Neural cell (in vitro differentiated cells): ENCODE results near the gene WIPF3. TPM values are rescaled to one million over a fixed set of nuclear protein-coding genes. Genes with fewer than 3 reads are reported as not detected.

Experiments used
- H2AFZ ChIP-seq: fragments of 200-600, 300-800 bp; sonication (generic), shearing (Covaris generic); 2 replicates; pipeline ENCODE4 v1.6.0; 2014; ENCODE audit warnings: low read depth, mild to moderate bottlenecking, antibody characterized with exemption, low read length, moderate library complexity
- H3F3A ChIP-seq: fragments of 200-600 bp; shearing (Covaris generic); 2 replicates; pipeline ENCODE4 v1.6.1; 2016; ENCODE audit warnings: mild to moderate bottlenecking, moderate library complexity, mixed read lengths, antibody characterized with exemption, low read length; ENCODE audit not compliant: insufficient read depth, poor library complexity, severe bottlenecking
- H3K27ac ChIP-seq: fragments of 200-600, 300-800 bp; sonication (generic), shearing (Covaris generic); 2 replicates; pipeline ENCODE4 v1.5.1; 2014; ENCODE audit warnings: mild to moderate bottlenecking, low read length, moderate library complexity
- H3K27me3 ChIP-seq: fragments of 300-800, 200-600 bp; sonication (generic), shearing (Covaris generic); 2 replicates; pipeline ENCODE4 v1.6.0; 2014; ENCODE audit warnings: mild to moderate bottlenecking, low read depth, low read length, moderate library complexity; ENCODE audit not compliant: insufficient read depth
- H3K36me3 ChIP-seq: fragments of 300-800, 200-600 bp; sonication (generic), shearing (Covaris generic); 2 replicates; pipeline ENCODE4 v1.5.1; 2014; ENCODE audit warnings: mild to moderate bottlenecking, antibody characterized with exemption, low read length, moderate library complexity; ENCODE audit not compliant: insufficient read depth
- H3K4me2 ChIP-seq: fragments of 300-800, 200-600 bp; sonication (generic), shearing (Covaris generic); 2 replicates; pipeline ENCODE4 v1.6.0; 2014; ENCODE audit warnings: mild to moderate bottlenecking, low read length
- H3K4me3 ChIP-seq: fragments of 300-800, 200-600 bp; sonication (generic), shearing (Covaris generic); 2 replicates; pipeline ENCODE4 v1.5.1; 2014; ENCODE audit warnings: mild to moderate bottlenecking, low read length, moderate library complexity
- H3K79me2 ChIP-seq: fragments of 200-600 bp; shearing (Covaris generic); replicated peaks from 2 replicates; pipeline ENCODE4 v1.6.0; 2014; ENCODE audit warnings: mild to moderate bottlenecking, low read length, moderate library complexity; ENCODE audit not compliant: insufficient read depth
- H3K9ac ChIP-seq: fragments of 300-800, 200-600 bp; sonication (generic), shearing (Covaris generic); 2 replicates; pipeline ENCODE4 v1.6.1; 2016; ENCODE audit warnings: mild to moderate bottlenecking, low read length, mixed read lengths
- H3K9me2 ChIP-seq: fragments of 200-600 bp; shearing (Covaris generic); 2 replicates; pipeline ENCODE4 v1.6.1; 2016; ENCODE audit warnings: mild to moderate bottlenecking, low read length, mixed read lengths; ENCODE audit not compliant: insufficient read depth
- H3K9me3 ChIP-seq: fragments of 200-600, 300-800 bp; sonication (generic), shearing (Covaris generic); 2 replicates; pipeline ENCODE4 v1.6.1; 2016; ENCODE audit warnings: mild to moderate bottlenecking, mixed run types, low read length, moderate library complexity, mixed read lengths
- H4K20me1 ChIP-seq: fragments of 200-600 bp; shearing (Covaris generic); 2 replicates; pipeline ENCODE4 v1.6.1; 2016; ENCODE audit warnings: mild to moderate bottlenecking, mixed run types; ENCODE audit not compliant: insufficient read depth
- EP300 ChIP-seq: fragments of 450-650 bp; conservative IDR thresholded peaks from 2 replicates; pipeline ENCODE4 v1.6.1; 2014; ENCODE audit warnings: antibody characterized with exemption, mild to moderate bottlenecking, moderate library complexity; ENCODE audit not compliant: poor library complexity, severe bottlenecking
- EZH2 ChIP-seq: fragments of 200-600, 300-800 bp; shearing (Covaris generic), sonication (generic); IDR thresholded peaks from 2 replicates; pipeline ENCODE4 v1.6.1; 2014; ENCODE audit warnings: antibody characterized with exemption, low read length, borderline replicate concordance, mild to moderate bottlenecking; ENCODE audit not compliant: insufficient read depth, poor library complexity, severe bottlenecking
- MXI1 ChIP-seq: fragments of 450-650 bp; conservative IDR thresholded peaks from 2 replicates; pipeline ENCODE4 v1.6.1; 2014; ENCODE audit warnings: antibody characterized with exemption, mild to moderate bottlenecking; ENCODE audit not compliant: poor library complexity, severe bottlenecking
- POLR2AphosphoS5 ChIP-seq: IDR thresholded peaks from 2 replicates; pipeline ENCODE4 v1.6.1; 2012
- RAD21 ChIP-seq: fragments of 450-650 bp; conservative IDR thresholded peaks from 2 replicates; pipeline ENCODE4 v1.6.1; 2014; ENCODE audit warnings: antibody characterized with exemption, mild to moderate bottlenecking, moderate library complexity
- SMC3 ChIP-seq: fragments of 450-650 bp; conservative IDR thresholded peaks from 2 replicates; pipeline ENCODE4 v1.6.1; 2014; ENCODE audit warnings: antibody characterized with exemption, mild to moderate bottlenecking, moderate library complexity; ENCODE audit not compliant: poor library complexity
- TAF1 ChIP-seq: IDR thresholded peaks from 2 replicates; pipeline ENCODE4 v1.6.1; 2012; ENCODE audit warnings: low read depth
- polyA plus RNA-seq: library from polyadenylated mRNA; depleted of rRNA; stranded (reverse); fragments of >200 nt; gene quantifications from 2 replicates; pipeline ENCODE4 v1.2.3, GENCODE V29; 2014
- TF ChIP-seq, protein P1 (sequence below): IDR thresholded peaks from 2 replicates; pipeline ENCODE4 v1.6.1; 2012; ENCODE audit warnings: borderline replicate concordance
- TF ChIP-seq, protein P2 (sequence below): fragments of 450-650 bp; IDR thresholded peaks from 2 replicates; pipeline ENCODE4 v1.5.1; 2014; ENCODE audit warnings: antibody characterized with exemption, mild to moderate bottlenecking, moderate library complexity; ENCODE audit not compliant: poor library complexity, severe bottlenecking

The WIPF3 gene
- polyA plus RNA-seq, 1 donor from 2014 or later: 3.8 TPM

DNA sequence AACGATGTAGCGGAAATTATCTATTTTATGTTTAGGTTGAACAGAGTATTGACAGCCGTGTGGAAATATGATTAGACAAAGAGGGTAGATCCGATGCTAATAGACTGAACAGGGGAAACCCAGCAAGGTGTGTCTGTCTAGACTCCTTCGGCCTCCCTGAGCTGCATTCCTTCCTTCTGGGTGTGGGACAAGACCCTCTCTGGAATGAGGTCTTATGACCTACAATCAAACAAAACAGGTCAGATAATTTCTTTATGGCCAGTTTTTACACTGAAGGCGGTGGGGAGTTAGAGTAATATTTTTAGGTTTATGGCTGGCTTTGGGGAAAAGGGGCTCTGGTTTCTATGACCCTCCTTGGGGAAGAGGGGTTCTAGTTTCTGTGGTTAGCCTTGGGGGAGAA, 41.2 kb downstream of the WIPF3 start:
- no peak for TF ChIP-seq TAF1
- no peak for TF ChIP-seq SMC3
- no peak for TF ChIP-seq MXI1
- no peak for TF ChIP-seq EP300
- TF ChIP-seq RAD21: no peak
- TF ChIP-seq, protein P1, sequence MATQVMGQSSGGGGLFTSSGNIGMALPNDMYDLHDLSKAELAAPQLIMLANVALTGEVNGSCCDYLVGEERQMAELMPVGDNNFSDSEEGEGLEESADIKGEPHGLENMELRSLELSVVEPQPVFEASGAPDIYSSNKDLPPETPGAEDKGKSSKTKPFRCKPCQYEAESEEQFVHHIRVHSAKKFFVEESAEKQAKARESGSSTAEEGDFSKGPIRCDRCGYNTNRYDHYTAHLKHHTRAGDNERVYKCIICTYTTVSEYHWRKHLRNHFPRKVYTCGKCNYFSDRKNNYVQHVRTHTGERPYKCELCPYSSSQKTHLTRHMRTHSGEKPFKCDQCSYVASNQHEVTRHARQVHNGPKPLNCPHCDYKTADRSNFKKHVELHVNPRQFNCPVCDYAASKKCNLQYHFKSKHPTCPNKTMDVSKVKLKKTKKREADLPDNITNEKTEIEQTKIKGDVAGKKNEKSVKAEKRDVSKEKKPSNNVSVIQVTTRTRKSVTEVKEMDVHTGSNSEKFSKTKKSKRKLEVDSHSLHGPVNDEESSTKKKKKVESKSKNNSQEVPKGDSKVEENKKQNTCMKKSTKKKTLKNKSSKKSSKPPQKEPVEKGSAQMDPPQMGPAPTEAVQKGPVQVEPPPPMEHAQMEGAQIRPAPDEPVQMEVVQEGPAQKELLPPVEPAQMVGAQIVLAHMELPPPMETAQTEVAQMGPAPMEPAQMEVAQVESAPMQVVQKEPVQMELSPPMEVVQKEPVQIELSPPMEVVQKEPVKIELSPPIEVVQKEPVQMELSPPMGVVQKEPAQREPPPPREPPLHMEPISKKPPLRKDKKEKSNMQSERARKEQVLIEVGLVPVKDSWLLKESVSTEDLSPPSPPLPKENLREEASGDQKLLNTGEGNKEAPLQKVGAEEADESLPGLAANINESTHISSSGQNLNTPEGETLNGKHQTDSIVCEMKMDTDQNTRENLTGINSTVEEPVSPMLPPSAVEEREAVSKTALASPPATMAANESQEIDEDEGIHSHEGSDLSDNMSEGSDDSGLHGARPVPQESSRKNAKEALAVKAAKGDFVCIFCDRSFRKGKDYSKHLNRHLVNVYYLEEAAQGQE: no peak
- TF ChIP-seq POLR2AphosphoS5: no peak
- no peak for TF ChIP-seq EZH2
- TF ChIP-seq, protein P2, sequence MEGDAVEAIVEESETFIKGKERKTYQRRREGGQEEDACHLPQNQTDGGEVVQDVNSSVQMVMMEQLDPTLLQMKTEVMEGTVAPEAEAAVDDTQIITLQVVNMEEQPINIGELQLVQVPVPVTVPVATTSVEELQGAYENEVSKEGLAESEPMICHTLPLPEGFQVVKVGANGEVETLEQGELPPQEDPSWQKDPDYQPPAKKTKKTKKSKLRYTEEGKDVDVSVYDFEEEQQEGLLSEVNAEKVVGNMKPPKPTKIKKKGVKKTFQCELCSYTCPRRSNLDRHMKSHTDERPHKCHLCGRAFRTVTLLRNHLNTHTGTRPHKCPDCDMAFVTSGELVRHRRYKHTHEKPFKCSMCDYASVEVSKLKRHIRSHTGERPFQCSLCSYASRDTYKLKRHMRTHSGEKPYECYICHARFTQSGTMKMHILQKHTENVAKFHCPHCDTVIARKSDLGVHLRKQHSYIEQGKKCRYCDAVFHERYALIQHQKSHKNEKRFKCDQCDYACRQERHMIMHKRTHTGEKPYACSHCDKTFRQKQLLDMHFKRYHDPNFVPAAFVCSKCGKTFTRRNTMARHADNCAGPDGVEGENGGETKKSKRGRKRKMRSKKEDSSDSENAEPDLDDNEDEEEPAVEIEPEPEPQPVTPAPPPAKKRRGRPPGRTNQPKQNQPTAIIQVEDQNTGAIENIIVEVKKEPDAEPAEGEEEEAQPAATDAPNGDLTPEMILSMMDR: no peak
- no peak overlapping the region for H3K9ac ChIP-seq
- no peaks in the 10 kb centered on the region for H3K9me2 ChIP-seq

DNA sequence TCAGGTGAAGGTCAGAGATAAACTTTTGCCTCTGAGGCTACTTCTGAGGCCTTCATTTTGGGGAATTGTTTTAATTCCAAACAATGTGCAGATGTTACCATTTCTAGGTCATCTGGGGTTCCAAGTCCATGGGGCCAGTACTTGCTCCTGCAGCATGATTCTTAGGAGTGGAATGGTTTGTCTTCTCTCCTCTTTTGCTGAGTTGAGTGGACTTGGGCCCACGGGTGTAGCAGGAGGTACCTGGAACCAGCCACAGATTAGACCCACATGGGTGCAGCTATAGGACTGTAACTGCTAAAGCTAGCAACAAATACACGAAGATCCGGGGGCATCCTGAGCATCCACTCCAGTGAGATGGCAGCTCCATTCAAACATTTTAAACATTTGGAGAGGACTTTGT, 41.6 kb downstream of the WIPF3 start:
- Histone ChIP-seq H3K27me3 (no peaks in the 10 kb centered on the region), H3K9ac (no peak overlapping the region), H4K20me1 (no peaks in the 10 kb centered on the region), H3K79me2 (no peaks in the 10 kb centered on the region), H3K4me3 (no peak overlapping the region), H3F3A (peaks cover 10% of the 10 kb centered on the region), H3K27ac (no peak overlapping the region), H3K36me3 (no peaks in the 10 kb centered on the region), H2AFZ (no peak overlapping the region), H3K9me2 (no peaks in the 10 kb centered on the region), H3K9me3 (no peaks in the 10 kb centered on the region), H3K4me2 (no peak overlapping the region)
- TF ChIP-seq EP300: no peak
- no peak for TF ChIP-seq RAD21
- TF ChIP-seq, protein P2: no peak

More for the DNA sequence above, 41.2 kb downstream of the WIPF3 start:
- H3K9me3 ChIP-seq: no peaks in the 10 kb centered on the region
- H3K4me3 ChIP-seq: no peak overlapping the region
- no peak overlapping the region for H3K4me2 ChIP-seq
- no peaks in the 10 kb centered on the region for H3K27me3 ChIP-seq
- no peaks in the 10 kb centered on the region for H3K36me3 ChIP-seq
- no peaks in the 10 kb centered on the region for H3K79me2 ChIP-seq
- H3K27ac ChIP-seq: no peak overlapping the region
- no peak overlapping the region for H2AFZ ChIP-seq
- peaks cover 10% of the 10 kb centered on the region for H3F3A ChIP-seq
- H4K20me1 ChIP-seq: no peaks in the 10 kb centered on the region
